HG02870 (cell line): ENCODE measurements around the gene F8.
"Not testable (repeated sequence)": the region's sequence is repeated elsewhere in the genome, so short reads cannot be mapped to it uniquely, and the experiment has no call there.

ENCODE experiments used
- ATAC-seq: cut with Tn5 transposase; IDR thresholded peaks from one replicate; pipeline ENCODE4 v1.9.1; 2021; ENCODE audit warnings: mild to moderate bottlenecking, moderate library complexity; ENCODE audit not compliant: unreplicated experiment

The F8 gene

DNA sequence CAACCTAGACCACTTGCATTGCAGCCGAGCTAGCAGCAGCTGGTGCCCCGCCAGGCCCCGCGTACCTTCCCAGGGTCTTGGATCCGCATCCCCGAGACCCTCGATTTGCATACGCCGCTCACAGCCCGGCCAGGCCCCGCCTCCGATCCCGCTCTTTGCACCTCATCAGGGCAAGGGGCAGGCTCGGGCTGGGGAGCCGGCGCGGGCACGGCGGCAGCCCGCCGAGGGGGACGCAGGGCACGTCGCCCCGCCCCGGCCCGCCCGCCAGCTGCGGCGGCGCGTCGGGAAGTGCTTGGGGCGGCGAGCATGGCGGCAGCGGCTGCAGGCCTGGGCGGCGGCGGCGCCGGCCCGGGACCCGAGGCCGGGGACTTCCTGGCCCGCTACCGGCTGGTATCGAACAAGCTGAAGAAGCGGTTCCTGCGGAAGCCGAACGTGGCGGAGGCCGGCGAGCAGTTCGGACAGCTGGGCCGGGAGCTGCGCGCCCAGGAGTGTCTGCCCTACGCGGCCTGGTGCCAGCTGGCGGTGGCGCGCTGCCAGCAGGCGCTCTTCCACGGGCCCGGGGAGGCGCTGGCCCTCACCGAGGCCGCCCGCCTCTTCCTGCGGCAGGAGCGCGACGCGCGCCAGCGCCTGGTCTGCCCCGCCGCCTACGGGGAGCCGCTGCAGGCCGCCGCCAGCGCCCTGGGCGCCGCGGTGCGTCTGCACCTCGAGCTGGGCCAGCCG, 136.3 kb downstream of the F8 start, which contains the start of gene F8A1:
Gene F8A1 (plus strand): TSS at position 287 of the 720 bp plus-strand sequence. CDS start 20 bp downstream, at position 307.
- ATAC-seq: peak; percentile 58

DNA sequence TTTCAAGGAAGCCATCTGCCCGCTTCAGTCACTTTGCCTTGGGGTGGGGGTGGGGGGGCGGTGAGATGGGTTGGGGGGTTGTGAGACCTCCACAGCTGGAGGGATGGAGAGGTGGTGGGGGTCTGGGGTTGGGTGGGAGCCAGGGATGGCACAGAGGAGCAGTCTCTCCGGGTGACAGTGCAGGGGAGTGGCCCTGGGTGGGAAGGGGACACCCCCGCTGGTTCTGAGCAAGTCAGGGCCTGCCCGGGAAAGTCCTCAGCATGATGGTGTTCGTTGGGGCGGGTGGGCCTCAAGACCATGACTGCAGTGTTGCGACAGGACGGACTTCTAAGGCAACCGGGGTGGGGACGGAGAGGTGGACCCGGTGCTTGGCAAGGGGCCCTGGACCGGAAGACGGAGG, 137.0 kb downstream of the F8 start:
- not testable (repeated sequence) for ATAC-seq

DNA sequence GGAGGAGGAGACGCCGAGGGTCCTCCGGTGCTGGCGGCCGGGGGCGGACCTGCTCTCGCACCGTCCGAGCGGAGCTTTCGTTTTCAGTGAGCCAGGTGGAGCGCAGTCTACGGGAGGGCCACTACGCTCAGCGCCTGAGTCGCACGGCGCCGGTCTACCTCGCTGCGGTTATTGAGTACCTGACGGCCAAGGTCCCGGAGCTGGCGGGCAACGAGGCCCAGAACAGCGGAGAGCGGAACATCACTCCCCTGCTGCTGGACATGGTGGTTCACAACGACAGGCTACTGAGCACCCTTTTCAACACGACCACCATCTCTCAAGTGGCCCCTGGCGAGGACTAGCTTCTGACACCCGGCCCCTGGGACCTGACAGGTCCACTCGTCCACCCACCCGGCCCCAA, 137.5 kb downstream of the F8 start:
- ATAC-seq: not testable (repeated sequence)

DNA sequence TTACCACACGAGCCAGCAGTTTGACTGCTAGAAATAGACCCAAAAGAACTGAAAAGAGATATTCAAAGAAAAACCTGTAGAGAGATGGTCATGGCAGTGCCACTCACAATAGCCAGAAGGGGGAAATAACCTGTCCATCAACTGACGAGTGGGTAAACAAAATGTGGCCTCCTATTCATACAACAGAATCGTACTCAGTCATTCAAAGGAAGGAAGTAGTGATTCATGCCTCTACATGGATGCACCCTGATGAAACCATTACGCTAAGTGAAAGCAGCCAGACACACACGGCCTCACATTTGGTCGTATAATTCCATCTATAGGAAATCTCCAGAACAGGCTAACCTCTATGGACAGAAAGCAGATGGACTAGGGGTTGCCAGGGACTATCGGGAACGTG, 138.5 kb downstream of the F8 start:
- ATAC-seq: not testable (repeated sequence)

DNA sequence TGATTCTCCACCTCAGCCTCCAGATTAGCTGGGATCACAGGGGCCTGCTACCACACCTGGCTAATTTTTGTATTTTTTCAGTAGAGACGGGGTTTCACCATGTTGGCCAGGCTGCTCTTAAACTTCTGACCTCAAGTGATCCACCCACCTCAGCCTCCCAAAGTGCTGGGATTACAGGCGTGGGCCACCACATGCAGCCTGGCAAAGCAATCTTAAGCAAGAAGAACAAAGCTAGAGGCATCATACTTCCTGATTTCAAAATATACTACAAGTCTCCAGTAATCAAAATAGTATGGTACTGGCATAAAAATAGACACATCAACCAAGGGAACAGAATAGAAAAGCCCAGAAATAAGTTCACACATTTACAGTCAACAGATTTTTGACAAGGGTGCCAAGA, 149.2 kb downstream of the F8 start:
- ATAC-seq: no peak

DNA sequence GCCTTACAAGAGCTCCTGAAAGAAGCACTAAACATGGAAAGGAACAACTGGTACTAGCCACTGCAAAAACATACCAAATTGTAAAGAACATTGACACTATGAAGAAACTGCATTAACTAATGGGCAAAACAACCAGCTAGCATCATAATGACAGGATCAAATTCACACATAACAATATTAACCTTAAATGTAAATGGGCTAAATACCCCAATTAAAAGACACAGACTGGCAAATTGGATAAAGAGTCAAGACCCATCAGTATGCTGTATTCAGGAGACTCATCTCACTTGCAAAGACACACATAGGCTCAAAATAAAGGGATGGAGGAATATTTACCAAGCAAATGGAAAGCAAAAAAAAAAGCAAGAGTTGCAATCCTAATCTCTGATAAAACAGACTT, 154.0 kb downstream of the F8 start:
- not testable (repeated sequence) for ATAC-seq

DNA sequence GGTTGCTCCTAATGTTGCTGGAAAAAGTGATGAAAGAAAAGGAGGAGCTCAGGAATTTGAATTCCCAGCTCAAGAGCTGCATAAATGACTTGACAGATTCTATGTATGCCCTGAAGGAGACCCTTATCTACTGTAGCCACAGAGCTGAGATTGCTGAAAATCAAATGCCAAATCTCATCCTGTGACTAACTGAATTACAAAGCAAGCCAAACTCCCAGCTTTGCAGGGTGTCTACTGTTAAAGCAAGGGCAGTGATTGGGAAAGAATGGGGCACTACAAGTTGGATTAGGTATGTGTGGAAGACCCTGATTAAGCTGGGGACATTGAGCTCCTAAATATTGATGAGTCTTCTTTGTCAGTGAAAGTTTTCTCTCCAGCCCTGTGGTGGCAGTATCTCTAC, 167.3 kb downstream of the F8 start:
- ATAC-seq: no peak

DNA sequence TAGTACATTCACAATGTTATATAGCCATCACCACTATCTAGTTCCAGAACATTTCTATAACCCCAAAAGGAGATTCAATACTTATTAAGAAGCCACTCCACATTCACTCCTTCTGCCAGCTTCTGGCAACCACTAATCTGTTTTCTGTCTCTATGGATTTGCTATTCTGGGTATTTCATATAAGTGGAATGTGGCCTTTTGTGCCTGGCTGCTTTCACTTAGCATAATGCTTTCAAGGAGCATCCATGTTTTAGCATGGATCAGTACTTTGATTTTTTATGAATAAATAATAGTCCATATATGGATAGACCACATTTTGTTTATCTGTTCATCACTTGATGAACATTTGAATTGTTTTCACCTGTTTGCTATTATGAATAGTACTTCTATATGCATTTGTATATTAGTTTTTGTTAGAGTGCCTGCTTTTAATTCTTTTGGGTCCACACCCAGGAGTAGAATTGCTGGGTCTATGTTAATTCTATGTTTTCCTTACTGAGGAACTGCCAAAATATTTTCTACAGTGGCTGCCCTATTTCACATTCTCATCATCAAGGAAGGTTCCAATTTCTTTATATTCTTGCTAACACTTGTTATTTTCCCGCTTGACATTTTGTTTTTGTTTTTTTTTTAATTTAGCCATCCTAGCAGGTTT, 171.4 kb downstream of the F8 start:
- no peak for ATAC-seq

DNA sequence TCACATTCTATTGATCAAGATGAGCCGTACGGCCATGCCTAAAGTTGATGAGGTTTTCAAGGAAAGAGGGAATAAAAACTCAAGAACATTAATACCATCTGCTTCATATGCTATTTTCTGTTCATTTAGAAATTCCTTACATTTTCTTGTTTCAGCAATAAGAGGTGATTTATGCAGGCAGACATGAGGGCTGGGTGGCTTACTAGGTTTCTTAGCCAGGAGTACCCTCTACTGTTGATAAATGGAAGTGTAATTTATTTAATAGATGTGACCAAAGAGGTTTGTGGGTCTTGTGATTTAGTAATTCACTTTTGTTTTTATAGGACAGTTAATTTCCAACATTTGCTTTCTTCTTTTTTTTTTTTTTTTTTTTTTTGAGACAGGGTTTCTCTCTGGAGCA, 181.7 kb downstream of the F8 start:
- ATAC-seq: no peak

DNA sequence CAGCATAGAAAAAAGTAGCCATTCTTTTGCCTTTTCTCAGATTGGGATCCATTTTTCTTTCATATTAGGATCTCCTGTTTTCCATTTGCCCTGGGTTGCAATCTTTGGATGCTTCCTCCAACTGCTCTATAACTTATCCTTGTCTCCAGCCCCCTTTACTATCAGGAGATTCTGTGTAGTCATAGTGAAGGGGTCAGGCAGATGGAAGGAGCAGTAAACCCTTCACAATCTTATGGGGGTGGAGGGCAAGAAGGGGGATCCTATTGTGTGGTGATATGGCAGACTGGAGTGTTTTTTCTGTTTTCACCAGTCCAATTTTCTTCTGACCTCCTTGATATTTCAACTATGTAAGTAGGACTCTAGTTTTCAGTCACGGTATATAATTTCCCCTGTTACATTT, 186.4 kb downstream of the F8 start:
- ATAC-seq: no peak

DNA sequence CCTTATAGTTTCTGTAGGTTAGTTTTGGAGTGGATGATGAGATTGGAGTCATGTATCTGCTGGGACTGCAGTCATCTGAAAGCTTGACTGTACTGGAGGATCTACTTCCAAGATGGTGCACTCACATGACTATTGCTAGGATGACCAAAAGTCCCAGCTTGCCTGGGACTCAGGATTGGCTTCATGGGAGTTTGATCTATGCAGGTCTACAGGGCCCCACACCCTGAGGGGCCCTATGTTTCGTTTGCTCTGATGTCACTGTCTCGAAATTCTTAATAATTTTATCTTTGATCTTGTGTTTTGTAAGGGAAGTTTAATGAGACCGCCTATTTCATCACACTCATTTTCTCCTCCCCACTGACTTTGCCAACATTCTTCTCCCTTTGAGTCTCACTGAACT, 188.0 kb downstream of the F8 start, which contains the start of gene SMIM9:
Gene SMIM9 (minus strand): TSS at position 101 of the 400 bp plus-strand sequence. CDS start 3,806 bp downstream, outside the sequence.
- ATAC-seq: no peak

DNA sequence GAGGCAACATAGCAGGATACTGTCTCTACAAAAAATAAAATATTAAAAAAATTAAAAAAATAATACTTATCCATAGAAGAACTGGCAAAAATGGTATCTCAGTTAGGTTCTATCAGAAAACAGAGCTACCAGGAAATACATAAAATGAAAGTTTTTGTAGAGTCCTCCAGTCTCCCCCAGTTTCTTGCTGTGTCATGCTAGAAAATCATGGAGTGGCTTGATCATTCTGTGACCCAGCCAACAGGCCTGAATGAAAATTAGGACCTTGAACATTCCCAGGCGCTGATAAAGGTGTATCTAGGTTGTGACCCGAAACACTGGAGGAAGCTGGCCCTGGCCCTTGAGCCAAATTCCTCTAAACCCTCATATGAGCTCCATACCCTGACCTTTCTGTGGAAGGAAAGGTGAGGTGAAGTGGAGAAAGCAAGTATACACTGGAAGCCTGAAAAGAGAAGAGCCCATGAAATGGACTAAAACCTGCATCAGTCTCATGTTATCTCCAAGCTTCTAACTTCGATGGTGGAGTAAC, 188.7 kb downstream of the F8 start:
- no peak for ATAC-seq

DNA sequence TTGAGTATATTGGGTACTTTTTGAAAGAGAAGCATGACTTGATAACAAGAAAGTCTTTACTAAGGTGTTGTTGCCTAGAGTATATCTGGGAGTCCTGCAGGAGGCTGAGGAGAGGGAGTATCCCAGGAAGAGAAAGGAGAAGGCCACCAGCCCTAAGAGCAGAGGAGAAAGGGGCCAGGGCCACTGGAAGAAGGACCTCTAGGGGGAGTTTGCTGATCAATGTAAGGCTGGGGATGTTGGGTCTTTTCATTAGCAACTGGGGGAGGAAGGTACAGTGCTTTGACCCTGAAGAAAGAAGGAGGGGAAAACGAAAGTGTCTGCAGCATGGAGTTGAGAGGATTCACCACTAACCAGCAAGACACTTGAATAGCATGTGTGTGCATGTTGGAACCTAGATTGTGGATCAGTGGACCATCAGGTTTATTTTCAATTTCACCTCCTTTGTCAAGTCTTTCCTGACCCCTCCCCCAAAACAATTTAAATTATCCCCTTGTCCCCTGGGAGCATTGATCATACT, 192.5 kb downstream of the F8 start:
- no peak for ATAC-seq

DNA sequence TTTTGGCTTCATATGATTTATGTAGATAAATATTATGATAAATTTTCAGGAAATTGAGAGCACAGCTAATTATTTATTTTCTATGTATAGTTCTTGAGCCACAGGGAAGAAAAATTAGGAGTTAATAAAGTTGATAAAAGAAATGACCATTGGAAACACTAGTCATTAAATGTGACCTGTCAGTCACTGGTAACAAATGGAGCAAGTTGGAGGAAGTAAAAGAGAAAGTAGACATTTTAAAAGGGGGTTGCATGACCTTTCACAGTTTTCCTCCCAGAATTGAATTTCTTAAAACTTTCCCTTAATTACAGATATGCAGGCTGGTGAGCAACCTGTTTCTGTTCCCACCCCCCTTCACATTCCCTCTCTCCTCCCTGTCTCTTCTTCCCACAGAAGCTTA, 193.4 kb downstream of the F8 start:
- ATAC-seq: no peak

DNA sequence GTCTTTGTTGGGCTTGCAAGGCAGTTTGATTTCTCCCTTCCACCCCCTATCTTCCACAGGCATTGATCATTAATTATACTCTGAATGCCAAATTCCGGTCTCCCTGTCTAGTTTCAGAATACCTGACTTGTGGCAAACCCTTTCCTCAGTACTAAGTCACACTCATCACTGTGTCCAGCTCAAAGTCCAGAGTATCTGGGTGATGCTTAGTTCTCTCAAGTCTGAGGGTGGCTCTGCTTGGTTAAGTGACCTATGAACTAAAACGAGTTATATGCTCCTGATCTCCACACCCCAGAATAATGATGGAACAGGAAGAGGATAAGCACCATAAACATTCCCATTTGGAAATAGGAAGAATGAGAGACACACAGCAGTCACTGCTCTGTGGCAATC, 194.5 kb downstream of the F8 start:
- ATAC-seq: no peak

DNA sequence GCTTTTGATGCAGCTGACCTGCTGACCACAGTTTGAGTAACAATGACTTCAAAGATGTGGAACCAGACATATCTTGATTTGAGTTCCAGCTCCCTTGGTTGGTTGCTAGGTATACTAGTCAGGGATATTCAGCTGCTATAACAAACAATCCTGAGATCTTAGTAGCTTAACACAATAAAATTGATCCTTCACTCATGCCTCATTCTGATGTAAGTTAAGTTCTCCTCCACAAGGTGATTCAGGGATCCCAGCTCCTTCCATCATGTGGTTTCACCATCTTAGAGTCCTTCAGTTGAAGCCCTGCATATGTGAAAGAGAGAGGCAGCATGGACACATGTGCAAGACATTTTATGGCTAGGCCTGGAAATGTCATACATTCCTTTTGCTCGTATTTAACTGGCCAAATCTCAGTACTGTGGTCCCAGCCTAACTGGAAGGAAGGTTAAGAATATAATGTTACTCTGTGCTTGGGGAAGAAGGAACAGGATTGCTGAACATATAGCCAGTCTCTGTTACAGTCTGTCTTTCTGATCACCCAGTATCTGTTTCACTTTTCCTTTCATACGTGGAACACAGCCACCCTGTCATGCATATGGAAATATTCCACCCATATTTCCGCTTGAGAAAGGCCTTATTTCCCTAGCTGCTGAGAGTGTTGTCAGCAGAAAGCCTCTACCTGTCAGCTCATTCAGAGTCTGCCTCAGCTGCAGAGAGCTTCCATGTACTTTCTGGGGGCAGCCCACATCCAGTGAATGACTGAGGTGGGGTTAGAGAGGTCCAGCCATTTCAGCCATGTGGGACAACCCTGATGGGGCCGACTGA, 195.1 kb downstream of the F8 start:
- ATAC-seq: peak; percentile 81

DNA sequence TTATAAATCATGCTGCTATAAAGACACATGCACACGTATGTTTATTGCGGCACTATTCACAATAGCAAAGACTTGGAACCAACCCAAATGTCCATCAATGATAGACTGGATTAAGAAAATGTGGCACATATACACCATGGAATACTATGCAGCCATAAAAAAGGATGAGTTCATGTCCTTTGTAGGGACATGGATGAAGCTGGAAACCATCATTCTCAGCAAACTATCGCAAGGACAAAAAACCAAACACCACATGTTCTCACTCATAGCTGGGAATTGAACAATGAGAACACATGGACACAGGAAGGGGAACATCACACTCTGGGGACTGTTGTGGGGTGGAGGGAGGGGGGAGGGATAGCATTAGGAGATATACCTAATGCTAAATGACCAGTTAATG, 196.9 kb downstream of the F8 start:
- not testable (repeated sequence) for ATAC-seq

DNA sequence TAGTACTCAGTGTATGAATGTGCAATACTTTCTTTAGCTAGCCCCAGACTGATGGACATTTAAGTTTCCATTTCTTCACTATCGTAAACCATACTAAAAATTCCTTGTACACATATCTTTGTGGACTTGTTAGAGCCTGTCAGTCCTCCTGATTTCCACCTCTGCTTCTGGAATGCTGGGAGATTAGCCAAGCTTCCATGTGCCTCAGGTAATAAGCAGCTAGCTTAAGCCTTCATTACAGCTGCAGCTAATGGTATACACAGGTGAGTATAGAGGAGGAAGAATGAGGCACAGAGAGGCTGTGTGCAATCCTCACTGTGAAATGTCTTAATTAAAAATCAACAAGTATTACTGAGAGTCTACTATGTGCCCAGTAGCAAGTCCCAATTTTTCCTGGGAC, 197.9 kb downstream of the F8 start:
- no peak for ATAC-seq

DNA sequence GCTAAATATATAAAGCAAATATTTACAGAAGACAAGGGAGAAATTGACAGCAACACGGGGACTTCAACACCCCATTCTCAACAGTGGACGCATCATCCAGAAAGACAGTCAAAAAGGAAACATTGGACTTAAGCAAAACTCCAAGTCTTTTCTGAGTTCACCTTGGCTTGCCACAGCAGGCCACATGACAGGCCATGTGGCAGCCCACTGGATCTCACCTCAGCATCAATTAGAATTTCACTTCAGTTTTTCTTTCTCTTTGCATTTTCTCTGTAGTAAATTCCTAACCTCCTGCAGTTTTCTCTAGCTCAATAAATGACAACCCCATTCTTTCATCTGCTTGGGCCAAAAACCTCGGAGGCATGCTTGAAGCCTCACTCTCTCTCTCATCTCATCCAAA, 200.5 kb downstream of the F8 start:
- ATAC-seq: no peak

DNA sequence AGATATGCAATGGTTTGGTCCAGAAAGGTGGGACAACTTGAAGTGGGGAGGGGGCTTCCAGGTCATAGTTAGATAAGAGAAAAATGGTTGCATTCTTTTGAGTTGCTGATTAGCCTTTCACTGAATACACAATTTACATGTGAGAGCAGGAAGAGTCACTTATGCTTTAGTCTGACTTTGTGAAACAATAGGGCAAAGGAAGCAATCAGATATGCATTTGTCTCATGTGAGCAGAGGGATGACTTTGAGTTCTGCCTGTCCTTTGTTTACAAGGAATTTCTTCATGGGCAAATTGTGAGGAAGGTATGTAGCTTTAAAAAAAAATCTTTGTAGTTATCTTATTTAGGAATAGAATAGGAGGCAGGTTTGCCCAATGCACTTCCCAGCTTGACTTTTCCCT, 201.0 kb downstream of the F8 start:
- no peak for ATAC-seq

DNA sequence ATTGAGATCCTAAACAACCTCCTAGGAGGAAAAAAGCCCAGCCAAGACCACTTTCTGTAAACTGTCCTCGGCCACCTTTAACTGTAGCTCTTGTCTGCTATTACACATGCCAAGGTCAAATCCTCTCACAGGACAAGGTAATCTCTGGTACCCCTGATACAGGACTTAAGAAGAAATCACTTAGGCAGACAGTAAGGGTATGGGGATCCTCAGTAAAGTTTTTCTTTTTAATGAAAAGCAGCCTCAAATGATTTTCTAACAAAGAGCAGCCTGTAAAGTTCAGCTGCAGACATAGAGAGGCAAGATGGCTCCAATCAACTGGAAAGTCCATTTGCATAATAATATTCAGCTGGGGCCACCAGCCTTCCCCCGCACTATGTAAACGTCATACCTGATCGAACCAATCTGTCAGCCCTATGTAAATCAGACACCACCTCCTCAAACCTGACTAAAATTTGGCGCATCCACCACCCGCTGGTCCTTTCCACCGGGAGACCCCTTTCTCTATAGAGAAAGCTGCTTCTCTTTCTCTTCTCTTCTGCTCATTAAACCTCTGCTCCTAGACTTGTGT, 202.7 kb downstream of the F8 start:
- no peak for ATAC-seq
